Epithelial cell of prostate (primary cell): ENCODE data around the gene ATL1.

ENCODE experiments used
- DNase-seq: peaks from one replicate; pipeline ENCODE4 v3.0.0-alpha.2; 2011; ENCODE audit warnings: low read depth, low spot score
- H3K27ac ChIP-seq: fragments of 450-650 bp; 2 replicates; pipeline ENCODE4 v1.5.1; 2017; ENCODE audit warnings: mild to moderate bottlenecking

ATL1 gene

GRCh38 chr14:50559990-50560930 lies at the start of gene ATL1:
TSS of gene ATL1 (plus strand) at chr14:50560145. CDS start at chr14:50560266, 121 bp downstream.
- H3K27ac ChIP-seq = peak within 1 kb of the TSS; percentile 67
- no peak for DNase-seq

GRCh38 chr14:50510157-50510556 lies 49.8 kb upstream of the ATL1 start:
- H3K27ac ChIP-seq = no peak overlapping the region
- DNase-seq = no peak

- no peak overlapping the region for H3K27ac ChIP-seq
- no peak for DNase-seq
Measured at GRCh38 chr14:50512463-50512862, 47.5 kb upstream of the ATL1 start.

- no peak overlapping the region for H3K27ac ChIP-seq
- no peak for DNase-seq
Measured at GRCh38 chr14:50516091-50516490, 43.9 kb upstream of the ATL1 start.

GRCh38 chr14:50520947-50521815 lies 38.8 kb upstream of the ATL1 start:
- DNase-seq = peak; percentile 77
- peak overlapping the region; percentile 52 for H3K27ac ChIP-seq

GRCh38 chr14:50521912-50522341 lies 38.0 kb upstream of the ATL1 start:
- peak overlapping the region; percentile 52 for H3K27ac ChIP-seq
- no peak for DNase-seq

GRCh38 chr14:50523271-50524041 lies 36.5 kb upstream of the ATL1 start:
- no peak for DNase-seq
- no peak overlapping the region for H3K27ac ChIP-seq

- no peak overlapping the region for H3K27ac ChIP-seq
Measured at GRCh38 chr14:50524060-50524459, 35.9 kb upstream of the ATL1 start.

GRCh38 chr14:50524731-50525515 lies 35.0 kb upstream of the ATL1 start:
- no peak overlapping the region for H3K27ac ChIP-seq
- DNase-seq = no peak

More at GRCh38 chr14:50524060-50524459, 35.9 kb upstream of the ATL1 start:
- DNase-seq = no peak

- H3K27ac ChIP-seq = peak overlapping the region; percentile 23
- no peak for DNase-seq
Measured at GRCh38 chr14:50528000-50528399, 31.9 kb upstream of the ATL1 start.

- no peak for DNase-seq
- H3K27ac ChIP-seq = peak overlapping the region; percentile 72
Measured at GRCh38 chr14:50529288-50530179, 30.4 kb upstream of the ATL1 start.

- no peak for DNase-seq
- peak overlapping the region; percentile 72 for H3K27ac ChIP-seq
Measured at GRCh38 chr14:50530358-50530757, 29.6 kb upstream of the ATL1 start.

- peak overlapping the region; percentile 72 for H3K27ac ChIP-seq
- DNase-seq = no peak
Measured at GRCh38 chr14:50530794-50531365, 29.1 kb upstream of the ATL1 start.

GRCh38 chr14:50531595-50532501 lies 28.1 kb upstream of the ATL1 start:
- peak overlapping the region; percentile 72 for H3K27ac ChIP-seq
- no peak for DNase-seq

GRCh38 chr14:50532502-50533240 lies 27.3 kb upstream of the ATL1 start, which contains the start of gene MAP4K5:
TSS of gene MAP4K5 (minus strand) at chr14:50532569. CDS start at chr14:50532049, 520 bp downstream.
- peak; percentile 40 for DNase-seq
- peak within 1 kb of the TSS; percentile 72 for H3K27ac ChIP-seq

- no peak for DNase-seq
- H3K27ac ChIP-seq = peak overlapping the region; percentile 72
Measured at GRCh38 chr14:50533241-50533705, 26.7 kb upstream of the ATL1 start.
